H7 (cell line): ENCODE data around the gene SFTPB. TPM values are rescaled to one million over a fixed set of nuclear protein-coding genes. Genes with fewer than 3 reads are reported as not detected.
A peak's percentile ranks its signal among the peaks of the same experiment; 100 is the strongest.

ENCODE experiments used
- DNase-seq: peaks from one replicate; pipeline ENCODE4 v3.0.0; 2012
- H3K27me3 ChIP-seq: 2 replicates; pipeline ENCODE4 v1.6.0; 2011; ENCODE audit warnings: mild to moderate bottlenecking, low read length; ENCODE audit not compliant: control insufficient read depth, insufficient read depth
- H3K36me3 ChIP-seq: replicated peaks from 2 replicates; pipeline ENCODE4 v1.5.1; 2011; ENCODE audit warnings: low read length; ENCODE audit not compliant: control insufficient read depth, insufficient read depth
- H3K4me3 ChIP-seq: 2 replicates; pipeline ENCODE4 v1.5.1; 2011; ENCODE audit warnings: low read depth, mild to moderate bottlenecking, control low read depth, low read length, moderate library complexity; ENCODE audit not compliant: insufficient read depth
- total RNA-seq: library from RNA; depleted of rRNA; stranded (reverse); fragments of >200 nt; shearing (Covaris generic); gene quantifications from 2 replicates; pipeline ENCODE4 v1.2.3, GENCODE V29; 2014

SFTPB gene
- total RNA-seq, 1 experiment from 2014 or later = not detected

DNA sequence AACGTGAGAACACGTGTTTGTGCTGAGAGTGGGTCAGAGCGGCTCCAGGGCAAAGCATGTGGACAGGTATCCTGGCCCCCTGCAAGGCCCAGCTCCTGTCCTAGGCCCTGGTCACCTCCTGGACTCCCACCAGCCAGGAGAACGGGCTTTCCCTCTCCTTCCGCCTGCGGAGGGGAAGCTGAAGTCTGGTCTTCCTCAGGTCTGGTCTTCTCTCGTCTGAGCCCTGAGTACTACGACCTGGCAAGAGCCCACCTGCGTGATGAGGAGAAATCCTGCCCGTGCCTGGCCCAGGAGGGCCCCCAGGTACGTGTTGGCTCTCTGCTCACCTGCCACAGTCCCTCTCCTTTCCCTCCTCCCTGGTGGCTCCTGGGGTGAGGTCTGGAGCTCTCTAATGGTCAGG lies 27.1 kb upstream of the SFTPB start:
- DNase-seq = no peak
- Histone ChIP-seq H3K27me3 (no peaks in the 10 kb centered on the region), H3K36me3 (no peaks in the 10 kb centered on the region), H3K4me3 (no peak overlapping the region)

DNA sequence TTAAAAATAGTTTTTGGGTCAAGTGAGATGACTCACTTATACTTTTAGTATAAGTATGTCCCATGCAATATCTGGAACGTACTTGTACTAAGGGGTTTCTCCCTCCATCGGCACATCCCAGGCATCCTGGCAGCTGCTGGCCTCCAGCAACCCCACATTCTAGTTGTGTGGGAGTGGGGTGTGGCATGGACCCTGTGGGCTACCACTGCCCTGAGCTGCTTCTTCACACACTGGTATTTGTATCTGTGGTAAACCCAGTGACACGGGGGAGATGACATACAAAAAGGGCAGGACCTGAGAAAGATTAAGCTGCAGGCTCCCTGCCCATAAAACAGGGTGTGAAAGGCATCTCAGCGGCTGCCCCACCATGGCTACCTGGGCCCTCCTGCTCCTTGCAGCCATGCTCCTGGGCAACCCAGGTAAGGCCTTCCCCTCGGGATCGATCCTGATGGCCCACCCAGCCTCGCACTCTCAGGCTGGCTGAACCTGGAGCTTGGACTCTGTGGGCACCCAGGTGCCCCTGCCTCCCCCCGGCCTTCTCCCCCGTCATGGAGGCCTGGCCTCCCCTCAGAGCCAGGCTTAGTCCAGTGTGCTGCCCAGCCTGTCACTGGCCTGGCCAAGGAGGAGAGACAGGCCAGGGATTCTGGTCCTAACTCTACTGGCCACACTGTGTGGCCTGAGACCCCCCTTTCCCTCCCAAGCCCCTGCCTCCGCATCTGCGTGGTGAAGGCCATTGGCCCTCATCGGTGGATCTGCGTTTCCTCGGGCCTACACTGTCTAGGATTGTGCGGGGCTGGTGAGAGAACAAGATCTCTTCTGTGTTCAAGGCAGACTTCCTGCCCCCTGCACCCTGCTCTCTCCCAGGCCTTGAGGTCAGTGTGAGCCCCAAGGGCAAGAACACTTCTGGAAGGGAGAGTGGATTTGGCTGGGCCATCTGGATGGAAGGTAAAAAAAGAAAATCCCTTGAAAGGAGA lies 26.3 kb upstream of the SFTPB start, which contains the start of gene GNLY:
Gene GNLY, plus strand, starts transcription at position 307 of the 974 bp plus-strand sequence. Its CDS starts 61 bp downstream, at position 368.
- no peak for DNase-seq

DNA sequence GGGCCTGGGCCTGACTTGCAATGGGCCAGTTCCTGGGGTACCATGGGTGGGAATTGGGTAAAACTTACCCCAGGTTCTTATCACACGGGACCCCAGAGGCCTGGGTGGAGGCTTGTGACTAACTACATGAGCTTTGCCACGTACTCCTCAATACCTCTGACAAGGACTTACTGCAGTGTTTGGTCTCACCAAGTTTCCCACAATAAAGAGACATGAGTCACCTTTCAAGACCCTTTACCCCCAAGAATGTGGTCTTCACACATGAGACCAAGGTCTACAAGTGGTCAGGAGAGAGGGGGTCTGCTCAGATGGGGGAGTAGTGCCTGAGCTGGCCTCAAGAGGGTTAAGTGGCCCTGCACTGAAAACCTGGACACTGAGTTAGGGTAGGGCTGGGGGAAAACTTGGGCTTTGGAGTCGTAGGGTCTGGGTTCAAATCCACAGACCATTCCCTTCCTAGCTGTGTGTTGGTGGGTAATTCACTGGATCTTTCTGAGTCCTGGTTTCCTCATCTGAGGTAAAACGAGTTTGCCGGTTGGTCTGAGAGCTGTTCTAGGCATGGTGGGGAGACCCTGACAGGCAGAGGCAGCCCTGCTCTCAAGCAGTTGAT lies 24.1 kb upstream of the SFTPB start:
- no peaks in the 10 kb centered on the region for H3K36me3 ChIP-seq
- H3K27me3 ChIP-seq = no peaks in the 10 kb centered on the region
- no peak overlapping the region for H3K4me3 ChIP-seq
- DNase-seq = no peak

More for the DNA sequence above, 26.3 kb upstream of the SFTPB start, which contains the start of gene GNLY:
- H3K4me3 ChIP-seq = no peak within 1 kb of the TSS
- no peaks in the 10 kb centered on the region for H3K27me3 ChIP-seq
- no peaks in the 10 kb centered on the region for H3K36me3 ChIP-seq

GRCh38 chr2:85690932-85691331 lies 22.9 kb upstream of the SFTPB start:
- no peak overlapping the region for H3K4me3 ChIP-seq
- H3K36me3 ChIP-seq = no peaks in the 10 kb centered on the region
- no peak for DNase-seq
- H3K27me3 ChIP-seq = no peaks in the 10 kb centered on the region

GRCh38 chr2:85684806-85685205 lies 16.8 kb upstream of the SFTPB start:
- Histone ChIP-seq H3K36me3 (no peaks in the 10 kb centered on the region), H3K4me3 (no peak overlapping the region), H3K27me3 (no peaks in the 10 kb centered on the region)
- DNase-seq = no peak

DNA sequence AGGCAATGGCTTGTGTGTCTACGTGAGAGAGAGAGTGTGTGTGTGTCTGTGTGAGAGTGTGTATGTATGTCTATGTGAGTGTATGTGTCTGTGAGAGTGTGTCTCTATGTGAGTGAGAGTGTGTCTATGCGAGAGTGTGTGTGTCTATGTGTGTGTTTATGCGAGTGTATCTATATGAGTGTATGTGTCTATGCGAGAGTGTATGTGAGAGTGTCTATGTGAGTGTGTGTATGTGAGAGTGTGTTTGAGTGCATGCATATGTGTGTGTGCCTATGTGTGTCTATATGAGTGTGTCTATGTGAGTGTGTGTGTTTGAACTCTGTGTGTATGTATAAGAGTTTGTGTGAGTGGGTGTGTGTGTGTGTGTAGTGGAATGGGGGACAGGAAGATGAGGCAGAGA lies 16.4 kb upstream of the SFTPB start:
- Histone ChIP-seq H3K27me3 (no peaks in the 10 kb centered on the region), H3K4me3 (no peak overlapping the region), H3K36me3 (no peaks in the 10 kb centered on the region)
- DNase-seq = no peak

- Histone ChIP-seq H3K4me3 (no peak overlapping the region), H3K36me3 (no peaks in the 10 kb centered on the region), H3K27me3 (no peaks in the 10 kb centered on the region)
- DNase-seq = no peak
These were observed 14.4 kb upstream of the SFTPB start for GRCh38 chr2:85682378-85682777.

- Histone ChIP-seq H3K27me3 (no peaks in the 10 kb centered on the region), H3K4me3 (no peak overlapping the region), H3K36me3 (no peaks in the 10 kb centered on the region)
- no peak for DNase-seq
These were observed 13.8 kb upstream of the SFTPB start for GRCh38 chr2:85681776-85682175.

DNA sequence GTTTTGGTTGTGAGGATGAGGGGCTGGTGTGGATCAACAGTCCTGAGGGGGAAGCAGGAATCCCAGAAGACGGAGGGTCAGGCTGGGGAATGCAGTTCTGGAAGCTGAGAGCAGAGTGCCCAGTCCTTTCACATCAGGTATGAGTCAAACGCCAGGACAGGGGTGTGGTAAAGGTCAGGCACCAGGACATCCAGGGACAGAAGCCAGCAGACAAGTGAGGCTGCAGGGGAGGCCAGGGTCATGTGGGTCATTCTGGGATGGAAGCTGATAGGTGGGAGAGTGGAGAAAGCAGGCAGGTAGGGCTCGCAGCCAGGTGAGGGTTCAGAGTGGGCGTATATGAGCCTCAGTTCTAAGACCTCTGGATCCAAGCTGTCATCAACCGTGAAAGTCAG lies 13.4 kb upstream of the SFTPB start:
- H3K4me3 ChIP-seq = no peak overlapping the region
- DNase-seq = no peak
- no peaks in the 10 kb centered on the region for H3K36me3 ChIP-seq
- no peaks in the 10 kb centered on the region for H3K27me3 ChIP-seq

DNA sequence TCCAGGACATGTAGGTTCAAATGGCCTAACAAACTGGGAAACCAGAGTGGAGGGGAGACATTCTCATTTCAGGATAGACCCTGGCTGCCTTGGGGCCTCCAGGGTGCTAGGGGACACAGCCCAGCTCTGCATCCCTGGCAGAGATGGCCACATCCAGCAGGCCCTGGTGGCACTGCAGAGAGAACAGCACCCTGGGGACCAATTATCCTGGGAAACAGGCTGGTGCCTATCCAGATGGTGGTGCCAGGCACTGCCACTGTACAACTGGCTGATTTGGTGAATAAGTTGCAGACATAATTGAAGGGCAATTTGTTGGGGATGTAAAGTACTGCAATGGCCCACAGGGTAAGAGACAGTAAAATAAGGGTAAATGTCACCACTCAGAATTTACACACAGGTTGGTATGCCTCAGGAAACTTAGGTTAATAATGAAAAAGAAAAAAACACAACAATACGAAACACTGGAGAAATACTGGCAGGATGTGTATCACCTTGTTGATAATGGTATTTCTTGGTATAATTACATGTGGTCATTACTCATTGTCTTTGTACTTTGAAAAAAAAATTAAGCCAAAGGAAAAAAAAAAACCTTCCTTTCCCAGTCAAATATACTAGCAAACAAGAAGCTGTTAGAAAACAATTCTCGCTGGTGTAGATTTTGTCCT lies 12.8 kb upstream of the SFTPB start:
- H3K4me3 ChIP-seq = no peak overlapping the region
- no peaks in the 10 kb centered on the region for H3K27me3 ChIP-seq
- no peak for DNase-seq
- H3K36me3 ChIP-seq = no peaks in the 10 kb centered on the region

GRCh38 chr2:85678794-85679672 lies 11.0 kb upstream of the SFTPB start:
- no peaks in the 10 kb centered on the region for H3K27me3 ChIP-seq
- peak; percentile 94 for DNase-seq
- H3K36me3 ChIP-seq = no peaks in the 10 kb centered on the region
- H3K4me3 ChIP-seq = peak overlapping the region; percentile 19; the same call in 1 of the 2 replicates

DNA sequence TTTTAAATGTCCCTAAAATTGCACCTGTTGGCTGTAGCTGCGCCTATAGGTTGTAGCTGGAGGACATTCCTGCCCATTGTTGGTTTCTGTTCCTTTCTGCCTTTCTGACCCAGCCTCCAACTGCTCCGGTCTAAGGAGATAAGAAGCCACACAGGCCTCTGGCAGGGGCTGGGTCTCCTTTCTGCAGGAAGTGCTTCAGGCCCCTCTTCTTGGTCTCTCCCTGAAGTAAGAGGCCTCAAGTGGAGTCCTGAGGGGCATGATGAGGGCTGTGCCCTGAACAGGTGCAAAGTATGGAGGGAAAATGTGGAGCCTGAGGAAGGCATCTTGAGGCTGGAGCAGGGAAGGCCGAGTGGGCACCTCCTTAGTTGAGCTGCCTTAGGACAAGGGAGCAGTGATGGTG lies 10.4 kb upstream of the SFTPB start:
- Histone ChIP-seq H3K27me3 (no peaks in the 10 kb centered on the region), H3K36me3 (no peaks in the 10 kb centered on the region), H3K4me3 (no peak overlapping the region)
- no peak for DNase-seq

DNA sequence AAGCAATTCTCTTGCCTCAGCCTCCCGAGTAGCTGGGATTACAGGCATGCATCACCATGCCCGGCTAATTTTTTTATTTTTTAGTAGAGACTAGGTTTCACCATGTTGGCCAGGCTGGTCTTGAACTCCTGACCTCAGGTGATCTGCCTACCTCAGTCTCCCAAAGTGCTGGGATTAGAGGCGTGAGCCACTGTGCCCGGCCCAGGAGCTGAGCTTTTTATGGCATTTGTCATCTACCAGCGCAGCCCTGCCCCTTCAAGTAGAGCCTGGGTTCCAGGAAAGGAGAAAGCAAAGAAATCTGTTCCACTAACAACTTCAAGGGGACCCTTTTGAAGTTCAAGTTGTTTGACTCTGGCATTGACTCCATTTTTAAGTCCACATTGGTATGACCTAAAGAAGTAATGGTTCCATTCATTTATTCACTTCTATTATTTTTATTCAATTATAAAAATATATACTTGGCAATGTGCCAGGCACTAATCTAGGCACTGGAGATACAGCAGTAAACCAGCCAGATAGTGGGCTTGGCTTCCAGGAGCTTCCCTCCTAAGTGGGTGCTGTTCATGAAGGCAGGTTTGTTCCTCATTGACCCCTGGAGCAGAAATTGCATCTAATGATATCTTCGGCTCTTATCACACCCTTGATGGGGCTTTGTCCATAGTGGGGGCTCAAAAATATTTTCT lies 8.0 kb upstream of the SFTPB start:
- no peak overlapping the region for H3K4me3 ChIP-seq
- no peaks in the 10 kb centered on the region for H3K36me3 ChIP-seq
- no peak for DNase-seq
- H3K27me3 ChIP-seq = no peaks in the 10 kb centered on the region
